GM12892 (cell line): ENCODE results near the gene C16orf90.

Experiments
- POLR2A ChIP-seq: IDR thresholded peaks from 2 replicates; pipeline ENCODE4 v1.6.1; 2011; ENCODE audit warnings: low read depth, low read length, control low read depth
- POLR2AphosphoS5 ChIP-seq: IDR thresholded peaks from 2 replicates; pipeline ENCODE4 v1.6.1; 2011; ENCODE audit warnings: low read depth, low read length, control low read depth
- TAF1 ChIP-seq: IDR thresholded peaks from 2 replicates; pipeline ENCODE4 v1.6.1; 2011; ENCODE audit warnings: low read depth, mild to moderate bottlenecking, control low read depth, low read length, borderline replicate concordance

GRCh38 chr16:3520413-3520812 is 25.1 kb upstream of the C16orf90 start:
- no peak for TF ChIP-seq POLR2A
- TF ChIP-seq TAF1: no peak
- TF ChIP-seq POLR2AphosphoS5: no peak
